GM12878 (cell line): ENCODE results near the gene CD58. TPM values are rescaled to one million over a fixed set of nuclear protein-coding genes. Genes with fewer than 3 reads are reported as not detected.

Experiments
- ATAC-seq: fragments of 200-7000 bp; cut with Tn5 transposase; 3 replicates; pipeline ENCODE4 v1.9.1; 2020; ENCODE audit warnings: mild to moderate bottlenecking, moderate library complexity
- BruUV-seq: library from RNA; stranded (reverse); fragments of 400-500 nt; replicated peaks from 2 replicates; lab custom pipeline; 2021; lab: Mats Ljungman, UMichigan
- CTCF ChIA-PET: fragments of 300-600 bp; sonication (Branson Sonifier 250); formaldehyde crosslinking; extraction: SDS; loops from one replicate; lab custom pipeline; 2021; ENCODE audit warnings: inconsistent platforms; lab: Yijun Ruan, JAX
- POLR2A ChIA-PET: fragments of 350-600 bp; formaldehyde crosslinking; extraction: SDS; loops from one replicate; lab custom pipeline; 2021; ENCODE audit warnings: inconsistent platforms; lab: Charles Lee
- RAD21 ChIA-PET: fragments of 300-600 bp; sonication (Branson Sonifier 250); formaldehyde crosslinking; loops from one replicate; lab custom pipeline; 2023; ENCODE audit warnings: antibody characterized with exemption; ENCODE audit not compliant: unreplicated experiment; lab: Charles Lee
- SMC1A ChIA-PET: fragments of 300-600 bp; sonication (Branson Sonifier 250); formaldehyde crosslinking; loops from one replicate; lab custom pipeline; 2023; ENCODE audit not compliant: unreplicated experiment, uncharacterized antibody; lab: Charles Lee
- DNase-seq: peaks from one replicate; pipeline ENCODE4 v3.0.0-alpha.2; 2011; ENCODE audit warnings: low read depth, low spot score
- FAIRE-seq: peaks from 3 replicates; lab custom pipeline; 2011; peaks lifted over from hg19 to GRCh38; lab: Jason Lieb, UNC
- H2AFZ ChIP-seq: 2 replicates; pipeline ENCODE4 v1.6.0; 2011; ENCODE audit warnings: low read depth, low read length, control low read depth; ENCODE audit not compliant: control insufficient read depth
- H3K27ac ChIP-seq: 2 replicates; pipeline ENCODE4 v1.5.1; 2011; ENCODE audit warnings: control low read depth; ENCODE audit not compliant: control insufficient read depth, insufficient read depth
- H3K27me3 ChIP-seq, 2 experiments: replicated peaks in 1 of 2; 2 replicates each; pipeline versions ENCODE4 v1.6.0 to v1.6.1; 2011; ENCODE audit warnings: low read length in 1 of 2; ENCODE audit not compliant: control insufficient read depth in 2 of 2, insufficient read depth in 2 of 2
- H3K36me3 ChIP-seq, 2 experiments: 2 replicates each; pipeline ENCODE4 v1.5.1; 2011; ENCODE audit warnings: low read length in 1 of 2; ENCODE audit not compliant: control insufficient read depth in 2 of 2, insufficient read depth in 2 of 2
- H3K4me1 ChIP-seq: 2 replicates; pipeline ENCODE4 v1.6.1; 2011; ENCODE audit warnings: mild to moderate bottlenecking, low read length, moderate library complexity, mixed read lengths; ENCODE audit not compliant: control insufficient read depth, insufficient read depth
- H3K4me2 ChIP-seq: 2 replicates; pipeline ENCODE4 v1.6.0; 2011; ENCODE audit warnings: control low read depth; ENCODE audit not compliant: control insufficient read depth, insufficient read depth
- H3K4me3 ChIP-seq: fragments of 200-600 bp; sonication (generic); 2 replicates; pipeline ENCODE4 v1.5.1; 2016
- H3K79me2 ChIP-seq: 2 replicates; pipeline ENCODE4 v1.6.0; 2011; ENCODE audit warnings: low read length; ENCODE audit not compliant: control insufficient read depth, insufficient read depth
- H3K9ac ChIP-seq: 2 replicates; pipeline ENCODE4 v1.8.0; 2011; ENCODE audit warnings: low read length, control low read depth, mixed read lengths; ENCODE audit not compliant: control insufficient read depth, insufficient read depth
- H3K9me3 ChIP-seq: replicated peaks from 3 replicates; pipeline ENCODE4 v1.5.1; 2011; ENCODE audit warnings: mild to moderate bottlenecking, low read length; ENCODE audit not compliant: control insufficient read depth, insufficient read depth
- H4K20me1 ChIP-seq: 2 replicates; pipeline ENCODE4 v1.6.0; 2011; ENCODE audit not compliant: control insufficient read depth, insufficient read depth
- BMI1 ChIP-seq: fragments of 450-650 bp; IDR thresholded peaks from 2 replicates; pipeline ENCODE4 v1.6.1; 2016; ENCODE audit warnings: mild to moderate bottlenecking, moderate library complexity, borderline replicate concordance
- CHD4 ChIP-seq: fragments of 200-600 bp; sonication (generic); IDR thresholded peaks from 2 replicates; pipeline ENCODE4 v1.6.1; 2016; ENCODE audit warnings: mild to moderate bottlenecking
- CUX1 ChIP-seq: IDR thresholded peaks from 2 replicates; pipeline ENCODE4 v1.6.1; 2012; ENCODE audit warnings: improper control_type of control experiment, low read depth, low read length; ENCODE audit not compliant: insufficient replicate concordance
- EGR1 ChIP-seq, 2 experiments: IDR thresholded peaks; 1 replicate in 1 of 2; 2 replicates in 1 of 2; pipeline ENCODE4 v1.6.1; 2011 to 2012; ENCODE audit warnings: low read depth in 2 of 2, low read length in 2 of 2, borderline replicate concordance in 1 of 2, mild to moderate bottlenecking in 1 of 2, moderate library complexity in 1 of 2
- HDAC2 ChIP-seq: fragments of 200-600 bp; sonication (generic); IDR thresholded peaks from 2 replicates; pipeline ENCODE4 v1.6.1; 2017
- KAT2A ChIP-seq: conservative IDR thresholded peaks from 2 replicates; pipeline ENCODE4 v1.6.1; 2011; ENCODE audit warnings: low read depth, low read length; ENCODE audit not compliant: control insufficient read depth
- PBX3 ChIP-seq: IDR thresholded peaks from 2 replicates; pipeline ENCODE4 v1.6.1; 2011; ENCODE audit warnings: mild to moderate bottlenecking, low read depth, low read length, moderate library complexity; ENCODE audit not compliant: insufficient replicate concordance
- SRF ChIP-seq, 2 experiments: IDR thresholded peaks; 2 replicates each; pipeline ENCODE4 v1.6.1; 2011; ENCODE audit warnings: low read depth in 2 of 2, low read length in 2 of 2, mild to moderate bottlenecking in 1 of 2, moderate library complexity in 1 of 2
- TAF1 ChIP-seq: IDR thresholded peaks from 2 replicates; pipeline ENCODE4 v1.6.1; 2011; ENCODE audit warnings: mild to moderate bottlenecking, low read depth, low read length, borderline replicate concordance
- USF1 ChIP-seq: IDR thresholded peaks from 2 replicates; pipeline ENCODE4 v1.6.1; 2011; ENCODE audit warnings: borderline replicate concordance, low read depth, mild to moderate bottlenecking, moderate library complexity, mixed read lengths, low read length; ENCODE audit not compliant: insufficient read depth; ENCODE audit errors: extremely low read length
- ZBTB11 ChIP-seq: fragments of 450-650 bp; formaldehyde crosslinking; IDR thresholded peaks from 2 replicates; pipeline ENCODE4 v1.5.0; 2022; ENCODE audit warnings: mild to moderate bottlenecking, missing genetic modification characterization
- WGBS: methylation state at CpG from one replicate; pipeline ENCODE4 v1.1.6; 2016; ENCODE audit warnings: low lambda C conversion rate; ENCODE audit not compliant: insufficient replicate concordance, insufficient coverage; ENCODE audit errors: missing lambda C conversion rate; 5-methylcytosine and 5-hydroxymethylcytosine counted together
- in situ Hi-C: fragments of 300-500 bp; cut with MboI; formaldehyde crosslinking; loops from 9 replicates; pipeline ENCODE4 v1.14.3; 2018; ENCODE audit warnings: mixed read lengths
- intact Hi-C: fragments of 100-400 bp; cut with micrococcal nuclease; formaldehyde crosslinking; loops from one replicate; pipeline ENCODE4 v1.14.2; 2022; ENCODE audit not compliant: unreplicated experiment
- polyA plus RNA-seq, 11 experiments: library from polyadenylated mRNA; depleted of rRNA in 4 of 11; unstranded in 6 of 11; stranded (reverse) in 5 of 11; fragments of >200 nt; fragmentation: Nextera tagmentation in 4 of 11; fragmentation: Illumina TruSeq in 1 of 11; extraction: Ambion mirVana in 4 of 11; extraction: Trizol in 1 of 11; gene quantifications; 1 replicate in 1 of 11; 2 replicates in 10 of 11; pipeline versions ENCODE4 v1.2.1 to v1.2.3, GENCODE V29; 2011 to 2016; ENCODE audit warnings: inconsistent platforms in 2 of 11, missing spikeins in 2 of 11, low read depth in 1 of 11
- total RNA-seq, 4 experiments: library from RNA; depleted of rRNA in 3 of 4; stranded (reverse); fragments of >200 nt in 3 of 4; fragmentation: Illumina TruSeq in 1 of 4; extraction: Trizol in 1 of 4; gene quantifications; 2 replicates each; pipeline versions ENCODE4 v1.2.1 to v1.2.3, GENCODE V29; 2013 to 2021

Gene CD58
- total and polyA plus RNA-seq, 10 of the 15 experiments (the other 5 are each of a cell fraction or from before 2014, with no cell fraction given): 70.4 to 252 (median 129) TPM

GRCh38 chr1:116502671-116503314 is 68.0 kb downstream of the CD58 start:
- RAD21 ChIA-PET: interaction anchor here (0.9 to 4.9 kb wide), 6 partner anchors 13 to 364 kb away, joined by 3 to 43 read pairs (median 12); no protein-coding TSS in a partner anchor
- POLR2A ChIA-PET: interaction anchor here (1.1 to 2.6 kb wide), 6 partner anchors 11 to 121 kb away, joined by 3 to 20 read pairs (median 6); no protein-coding TSS in a partner anchor
- FAIRE-seq (no peak), ATAC-seq (no peak), DNase-seq (no peak)
- H3K27me3 ChIP-seq: no peaks in the 10 kb centered on the region
- CTCF ChIA-PET: interaction anchor here (1.0 to 12.7 kb wide), 9 partner anchors 10 to 363 kb away, joined by 3 to 230 read pairs (median 5); no protein-coding TSS in a partner anchor
- peaks cover 0 to 5% of the 10 kb centered on the region in 2 experiments; a peak in 2 of 4 replicates for H3K36me3 ChIP-seq
- BruUV-seq: no TSS peak
- SMC1A ChIA-PET: interaction anchor here (1.6 to 7.8 kb wide), 6 partner anchors 10 to 364 kb away, joined by 5 to 67 read pairs (median 12); no protein-coding TSS in a partner anchor
- WGBS: 78% methylated on average over 5 of the region's 5 CpGs
- no peak overlapping the region for H3K4me2 ChIP-seq
- peaks cover 37% of the 10 kb centered on the region for H3K4me1 ChIP-seq
- H4K20me1 ChIP-seq: no peaks in the 10 kb centered on the region
- H2AFZ ChIP-seq: no peak overlapping the region
- no peak overlapping the region for H3K4me3 ChIP-seq
- H3K79me2 ChIP-seq: no peaks in the 10 kb centered on the region
- H3K9ac ChIP-seq: no peak overlapping the region
- no peak overlapping the region for H3K27ac ChIP-seq
- in situ Hi-C loops: no loop called here
- H3K9me3 ChIP-seq: no peaks in the 10 kb centered on the region
- intact Hi-C loops: no loop called here
- TF ChIP-seq TAF1: no peak
- TF ChIP-seq CUX1: no peak
- no peak for TF ChIP-seq PBX3
- TF ChIP-seq SRF (IDR thresholded peaks at IDR 0.05; ENCODE audit: low read depth in 2 of 2, low read length in 2 of 2): no peak
- TF ChIP-seq BMI1: no peak
- no peak for TF ChIP-seq ZBTB11
- TF ChIP-seq USF1: no peak
- no peak for TF ChIP-seq KAT2A
- no peak for TF ChIP-seq EGR1 (IDR thresholded peaks at IDR 0.05; ENCODE audit: borderline replicate concordance in 1 of 2, low read depth in 2 of 2, low read length in 2 of 2)
- no peak for TF ChIP-seq CHD4
- no peak for TF ChIP-seq HDAC2
